ENCODE measurements around the gene ATP9B. TPM values are rescaled to one million over a fixed set of nuclear protein-coding genes. Genes with fewer than 3 reads are reported as not detected.
"Not testable (repeated sequence)": the region's sequence is repeated elsewhere in the genome, so short reads cannot be mapped to it uniquely, and the experiment has no call there.

The ATP9B gene
- total RNA-seq, 1 donor from 2014 or later, result 48.6 TPM

DNA sequence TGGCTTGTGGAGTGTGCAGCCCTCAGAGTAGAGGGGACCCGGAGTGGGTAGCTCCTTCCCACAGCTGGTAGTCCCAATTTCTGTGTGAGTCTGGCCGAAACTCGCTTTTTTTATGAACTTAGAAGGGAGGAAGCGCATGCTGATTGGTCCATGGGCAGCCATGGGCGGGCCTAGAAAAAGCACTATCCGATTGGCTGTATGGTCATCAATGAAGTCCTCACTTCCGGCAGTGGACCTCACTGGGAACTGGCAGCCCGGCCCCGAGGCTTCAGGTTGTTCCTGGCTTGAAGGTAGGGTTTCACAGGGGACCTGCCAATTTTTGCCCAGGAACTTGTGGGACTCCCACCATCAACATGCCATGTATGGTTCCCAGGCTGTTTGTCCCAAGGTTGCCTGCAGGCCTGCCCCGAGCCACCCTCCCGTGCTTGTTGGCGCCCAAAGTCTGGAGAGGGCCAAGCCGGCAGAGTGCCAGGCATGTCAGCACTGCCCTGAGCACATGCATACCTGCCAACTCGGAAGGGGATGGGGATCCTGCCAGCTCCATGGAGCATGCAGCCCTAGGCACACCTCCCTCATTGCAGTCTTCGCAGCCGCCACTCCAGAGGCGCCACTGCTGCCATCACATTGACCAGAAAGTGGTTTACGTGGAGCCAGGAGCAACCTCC, 98.5 kb downstream of the ATP9B start:
- Histone ChIP-seq H3K36me3 (peaks cover 26% of the 10 kb centered on the region), H3K4me1 (no peaks in the 10 kb centered on the region), H3K4me3 (no peak overlapping the region), H3K27me3 (ENCODE audit: low read depth) (no peaks in the 10 kb centered on the region), H3K9me3 (no peaks in the 10 kb centered on the region), H3K27ac (no peak overlapping the region)
- intact Hi-C loops (cut with DNase I), result no loop called here
- TF ChIP-seq, protein P1, sequence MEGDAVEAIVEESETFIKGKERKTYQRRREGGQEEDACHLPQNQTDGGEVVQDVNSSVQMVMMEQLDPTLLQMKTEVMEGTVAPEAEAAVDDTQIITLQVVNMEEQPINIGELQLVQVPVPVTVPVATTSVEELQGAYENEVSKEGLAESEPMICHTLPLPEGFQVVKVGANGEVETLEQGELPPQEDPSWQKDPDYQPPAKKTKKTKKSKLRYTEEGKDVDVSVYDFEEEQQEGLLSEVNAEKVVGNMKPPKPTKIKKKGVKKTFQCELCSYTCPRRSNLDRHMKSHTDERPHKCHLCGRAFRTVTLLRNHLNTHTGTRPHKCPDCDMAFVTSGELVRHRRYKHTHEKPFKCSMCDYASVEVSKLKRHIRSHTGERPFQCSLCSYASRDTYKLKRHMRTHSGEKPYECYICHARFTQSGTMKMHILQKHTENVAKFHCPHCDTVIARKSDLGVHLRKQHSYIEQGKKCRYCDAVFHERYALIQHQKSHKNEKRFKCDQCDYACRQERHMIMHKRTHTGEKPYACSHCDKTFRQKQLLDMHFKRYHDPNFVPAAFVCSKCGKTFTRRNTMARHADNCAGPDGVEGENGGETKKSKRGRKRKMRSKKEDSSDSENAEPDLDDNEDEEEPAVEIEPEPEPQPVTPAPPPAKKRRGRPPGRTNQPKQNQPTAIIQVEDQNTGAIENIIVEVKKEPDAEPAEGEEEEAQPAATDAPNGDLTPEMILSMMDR (IDR thresholded peaks at IDR 0.05), result no peak
- DNase-seq (no peak), ATAC-seq (peak in 1 of 2 donors; percentile 24)

DNA sequence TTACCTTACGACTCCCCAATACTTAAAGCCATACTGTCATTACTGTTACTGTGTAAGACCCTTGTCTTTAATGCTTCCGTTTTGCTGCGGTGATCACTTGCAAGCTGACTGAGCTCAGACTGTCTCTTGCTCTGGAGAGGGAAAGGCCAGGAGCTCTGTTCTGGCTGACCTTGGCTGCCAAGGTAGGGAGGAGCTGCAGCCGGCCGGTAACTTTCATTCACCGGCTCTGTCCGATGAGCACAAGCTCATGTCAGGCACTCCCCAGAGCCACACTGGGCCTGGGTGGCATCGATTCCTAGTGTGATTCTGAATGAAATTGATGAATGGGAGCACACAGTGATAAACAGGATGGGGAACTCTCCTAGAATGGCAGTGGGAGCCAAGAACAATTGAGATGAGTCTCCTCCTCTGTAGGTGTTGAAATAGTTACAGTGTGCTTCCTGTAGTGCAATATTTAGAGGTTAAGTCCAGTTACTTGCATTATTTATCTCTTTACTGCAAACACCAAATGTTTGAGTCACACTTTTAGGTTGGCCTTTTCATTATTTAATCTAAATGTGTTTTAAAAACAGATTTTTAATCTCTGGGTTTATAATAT, 100.9 kb downstream of the ATP9B start:
- Histone ChIP-seq H3K36me3 (peaks cover 26% of the 10 kb centered on the region), H3K4me3 (no peak overlapping the region), H3K4me1 (no peaks in the 10 kb centered on the region), H3K27ac (no peak overlapping the region), H3K27me3 (ENCODE audit: low read depth) (no peaks in the 10 kb centered on the region), H3K9me3 (no peaks in the 10 kb centered on the region)
- TF ChIP-seq, protein P1 (IDR thresholded peaks at IDR 0.05), result no peak
- no peak for DNase-seq
- peak; percentile 37 to 45 for ATAC-seq
- intact Hi-C loops (cut with DNase I), result no loop called here

DNA sequence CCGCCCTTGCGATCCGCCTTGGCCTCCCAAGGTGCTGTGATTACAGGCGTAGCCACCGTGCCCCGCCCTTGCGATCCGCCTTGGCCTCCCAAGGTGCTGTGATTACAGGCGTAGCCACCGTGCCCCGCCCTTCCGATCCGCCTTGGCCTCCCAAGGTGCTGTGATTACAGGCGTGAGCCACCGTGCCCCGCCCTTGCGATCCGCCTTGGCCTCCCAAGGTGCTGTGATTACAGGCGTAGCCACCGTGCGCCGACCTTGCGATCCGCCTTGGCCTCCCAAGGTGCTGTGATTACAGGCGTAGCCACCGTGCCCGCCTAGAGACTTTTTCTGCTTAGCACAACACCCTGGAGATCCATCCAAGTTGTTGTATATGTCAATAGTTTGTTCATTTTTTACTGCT, 103.1 kb downstream of the ATP9B start:
- DNase-seq; H3K4me1 ChIP-seq; H3K36me3 ChIP-seq; H3K27me3 ChIP-seq (ENCODE audit: low read depth); H3K9me3 ChIP-seq; intact Hi-C loops (cut with DNase I); H3K4me3 ChIP-seq; H3K27ac ChIP-seq; ATAC-seq: not testable (repeated sequence)

DNA sequence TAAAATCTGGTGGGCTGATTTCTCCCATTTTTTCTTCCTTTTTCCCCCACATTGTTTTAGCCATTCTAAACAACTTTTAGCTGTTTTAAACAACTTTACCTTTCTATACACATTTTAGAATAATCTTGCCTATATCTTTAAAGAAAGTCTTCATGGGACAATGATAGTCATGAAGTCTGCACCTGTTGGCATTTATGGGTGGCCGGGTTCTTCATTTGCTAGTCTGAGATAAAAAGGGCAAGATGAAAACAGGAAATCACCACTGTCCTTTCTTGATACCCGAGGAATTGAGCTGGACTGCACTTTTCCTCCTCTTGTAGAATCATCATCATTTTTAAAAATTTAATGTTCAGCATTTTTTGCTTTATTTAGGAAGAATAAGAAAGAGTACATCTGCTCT, 104.5 kb downstream of the ATP9B start:
- TF ChIP-seq, protein P1 (IDR thresholded peaks at IDR 0.05), result no peak
- H3K36me3 ChIP-seq, result no peaks in the 10 kb centered on the region
- H3K27ac ChIP-seq, result no peak overlapping the region
- no peak for DNase-seq
- no peak for ATAC-seq
- intact Hi-C loops (cut with DNase I), result no loop called here
- H3K4me1 ChIP-seq, result no peaks in the 10 kb centered on the region
- no peaks in the 10 kb centered on the region for H3K9me3 ChIP-seq
- no peak overlapping the region for H3K4me3 ChIP-seq
- H3K27me3 ChIP-seq (ENCODE audit: low read depth), result no peaks in the 10 kb centered on the region

DNA sequence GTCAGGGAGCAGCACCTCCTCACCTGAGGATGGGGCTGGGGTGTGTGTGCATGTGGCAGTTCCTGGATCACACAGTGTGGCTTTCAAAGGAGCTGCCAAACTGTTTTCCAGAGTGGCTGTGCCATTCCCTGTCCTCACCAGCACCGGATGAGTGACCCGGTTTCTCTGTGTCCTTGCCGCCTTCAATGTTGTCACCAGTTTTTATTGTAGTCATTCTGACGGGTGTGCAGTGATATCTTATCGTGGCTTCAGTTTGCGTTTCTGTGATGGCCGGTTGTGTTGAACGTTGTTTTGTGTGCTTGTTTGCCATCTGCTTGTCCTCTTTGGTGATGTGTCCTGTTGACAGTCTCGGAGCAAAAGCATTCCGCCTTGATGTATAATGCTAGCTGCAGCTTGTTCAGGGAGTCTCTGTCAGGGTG, 108.9 kb downstream of the ATP9B start:
- Histone ChIP-seq H3K9me3 (no peaks in the 10 kb centered on the region), H3K4me1 (no peaks in the 10 kb centered on the region), H3K27ac (no peak overlapping the region), H3K27me3 (ENCODE audit: low read depth) (no peaks in the 10 kb centered on the region), H3K36me3 (no peaks in the 10 kb centered on the region), H3K4me3 (no peak overlapping the region)
- no peak for DNase-seq
- intact Hi-C loops (cut with DNase I), result no loop called here
- ATAC-seq, result no peak
- TF ChIP-seq, protein P1 (IDR thresholded peaks at IDR 0.05), result no peak

DNA sequence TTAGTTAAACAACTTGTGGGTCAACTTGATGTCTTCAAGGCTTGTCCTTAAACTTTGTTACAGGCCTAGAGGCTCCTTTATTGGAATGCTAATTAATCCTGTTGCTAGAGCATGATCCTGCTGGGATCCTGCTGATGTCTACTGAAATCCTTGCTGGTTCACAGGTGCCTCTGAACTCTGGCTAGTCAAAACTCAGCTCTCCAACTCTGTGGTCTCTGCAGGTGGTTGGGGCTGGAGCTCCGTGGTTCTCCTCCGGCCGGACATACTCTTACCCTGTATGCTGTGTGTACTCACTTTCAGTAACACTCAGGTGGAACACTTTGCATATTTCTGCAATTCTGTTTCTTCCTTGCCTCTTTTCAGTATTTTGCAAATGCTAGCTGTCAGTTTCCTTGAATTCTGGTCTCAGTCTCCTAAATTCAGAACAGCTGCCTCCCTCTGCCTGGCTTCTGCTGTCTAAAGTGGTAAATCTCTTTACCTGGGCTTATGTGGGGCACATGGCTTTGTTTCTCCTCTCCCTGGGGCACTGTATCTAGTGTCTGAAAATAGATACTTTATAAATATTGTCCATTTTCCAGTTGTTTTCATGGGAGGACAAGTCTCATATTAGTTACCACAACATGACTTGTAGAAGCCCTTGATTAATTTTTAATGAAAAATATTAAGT, 113.0 kb downstream of the ATP9B start:
- Histone ChIP-seq H3K27ac (no peak overlapping the region), H3K9me3 (no peaks in the 10 kb centered on the region), H3K36me3 (peaks cover 4% of the 10 kb centered on the region), H3K27me3 (ENCODE audit: low read depth) (no peaks in the 10 kb centered on the region), H3K4me3 (no peak overlapping the region), H3K4me1 (no peaks in the 10 kb centered on the region)
- intact Hi-C loops (cut with DNase I), result no loop called here
- TF ChIP-seq, protein P1 (IDR thresholded peaks at IDR 0.05), result no peak
- no peak for ATAC-seq
- DNase-seq, result no peak
